GM21528 (cell line): ENCODE data around the gene CNTN2.

ENCODE experiments used
- ATAC-seq: cut with Tn5 transposase; IDR thresholded peaks from one replicate; pipeline ENCODE4 v1.9.1; 2021; ENCODE audit warnings: mild to moderate bottlenecking, moderate library complexity; ENCODE audit not compliant: unreplicated experiment, low FRiP score

CNTN2 gene

GRCh38 chr1:205017766-205018165 lies 25.2 kb upstream of the CNTN2 start:
- no peak for ATAC-seq

- no peak for ATAC-seq
Measured at GRCh38 chr1:205018381-205018780, 24.6 kb upstream of the CNTN2 start.

GRCh38 chr1:205020466-205020865 lies 22.5 kb upstream of the CNTN2 start:
- no peak for ATAC-seq

- ATAC-seq: no peak
Measured at GRCh38 chr1:205024679-205025078, 18.3 kb upstream of the CNTN2 start.

GRCh38 chr1:205025239-205025638 lies 17.8 kb upstream of the CNTN2 start:
- no peak for ATAC-seq

GRCh38 chr1:205026181-205026580 lies 16.8 kb upstream of the CNTN2 start:
- no peak for ATAC-seq

GRCh38 chr1:205028390-205028789 lies 14.6 kb upstream of the CNTN2 start:
- no peak for ATAC-seq

GRCh38 chr1:205028924-205029323 lies 14.1 kb upstream of the CNTN2 start:
- no peak for ATAC-seq

- no peak for ATAC-seq
Measured at GRCh38 chr1:205030241-205030640, 12.8 kb upstream of the CNTN2 start.

- ATAC-seq: no peak
Measured at GRCh38 chr1:205030896-205031295, 12.1 kb upstream of the CNTN2 start.

- ATAC-seq: no peak
Measured at GRCh38 chr1:205032508-205032907, 10.5 kb upstream of the CNTN2 start.

- ATAC-seq: no peak
Measured at GRCh38 chr1:205037539-205037938, 5.5 kb upstream of the CNTN2 start.

- no peak for ATAC-seq
Measured at GRCh38 chr1:205038132-205038786, 4.8 kb upstream of the CNTN2 start.

GRCh38 chr1:205041001-205041715 lies 1.9 kb upstream of the CNTN2 start:
- ATAC-seq: no peak

- no peak for ATAC-seq
Measured at GRCh38 chr1:205041998-205042910, 758 bp upstream of the CNTN2 start.

- no peak for ATAC-seq
Measured at GRCh38 chr1:205043866-205044265, 854 bp downstream of the CNTN2 start.

GRCh38 chr1:205044741-205045140 lies 1.7 kb downstream of the CNTN2 start:
- ATAC-seq: no peak

- no peak for ATAC-seq
Measured at GRCh38 chr1:205045146-205045545, 2.1 kb downstream of the CNTN2 start.

- no peak for ATAC-seq
Measured at GRCh38 chr1:205046870-205047269, 3.9 kb downstream of the CNTN2 start.

- no peak for ATAC-seq
Measured at GRCh38 chr1:205047764-205048231, 4.8 kb downstream of the CNTN2 start.

- ATAC-seq: no peak
Measured at GRCh38 chr1:205048382-205048781, 5.4 kb downstream of the CNTN2 start.
